HL-60 (cell line): ENCODE results near the gene PHETA1.
"Not testable (repeated sequence)": the region's sequence is repeated elsewhere in the genome, so short reads cannot be mapped to it uniquely, and the experiment has no call there.

Experiments used
- GABPA ChIP-seq: IDR thresholded peaks from 2 replicates; pipeline ENCODE4 v1.6.1; 2012; ENCODE audit warnings: low read depth
- POLR2AphosphoS5 ChIP-seq: IDR thresholded peaks from 2 replicates; pipeline ENCODE4 v1.6.1; 2012; ENCODE audit warnings: low read depth
- SPI1 ChIP-seq: IDR thresholded peaks from 2 replicates; pipeline ENCODE4 v1.6.1; 2012; ENCODE audit warnings: low read depth, mild to moderate bottlenecking, borderline replicate concordance
- TF ChIP-seq, protein P1 (sequence below): IDR thresholded peaks from one replicate; pipeline ENCODE4 v1.5.1; 2011; ENCODE audit warnings: low read length, control low read depth, inconsistent platforms; ENCODE audit not compliant: insufficient read depth
- TF ChIP-seq, protein P2 (sequence below): IDR thresholded peaks from 2 replicates; pipeline ENCODE4 v1.6.1; 2012; ENCODE audit warnings: low read depth; ENCODE audit not compliant: insufficient replicate concordance

DNA sequence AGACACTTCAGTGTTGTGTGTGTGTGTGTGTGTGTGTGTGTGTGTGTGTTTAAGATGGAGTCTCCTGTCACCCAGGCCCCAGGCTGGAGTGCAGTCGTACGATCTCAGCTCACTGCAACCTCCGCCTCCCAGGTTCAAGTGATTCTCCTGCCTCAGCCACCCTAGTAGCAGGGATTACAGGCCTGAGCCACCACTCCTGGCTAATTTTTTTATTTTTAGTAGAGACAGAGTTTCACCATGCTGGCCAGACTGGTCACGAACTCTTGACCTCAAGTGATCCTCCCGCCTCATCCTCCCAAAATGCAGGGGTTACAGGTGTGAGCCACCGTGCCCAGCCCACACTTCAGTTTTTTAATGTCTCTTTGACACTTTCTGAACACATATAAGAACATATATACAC lies 32.5 kb downstream of the PHETA1 start:
- not testable (repeated sequence) for TF ChIP-seq GABPA, POLR2AphosphoS5, SPI1
- TF ChIP-seq, protein P1, sequence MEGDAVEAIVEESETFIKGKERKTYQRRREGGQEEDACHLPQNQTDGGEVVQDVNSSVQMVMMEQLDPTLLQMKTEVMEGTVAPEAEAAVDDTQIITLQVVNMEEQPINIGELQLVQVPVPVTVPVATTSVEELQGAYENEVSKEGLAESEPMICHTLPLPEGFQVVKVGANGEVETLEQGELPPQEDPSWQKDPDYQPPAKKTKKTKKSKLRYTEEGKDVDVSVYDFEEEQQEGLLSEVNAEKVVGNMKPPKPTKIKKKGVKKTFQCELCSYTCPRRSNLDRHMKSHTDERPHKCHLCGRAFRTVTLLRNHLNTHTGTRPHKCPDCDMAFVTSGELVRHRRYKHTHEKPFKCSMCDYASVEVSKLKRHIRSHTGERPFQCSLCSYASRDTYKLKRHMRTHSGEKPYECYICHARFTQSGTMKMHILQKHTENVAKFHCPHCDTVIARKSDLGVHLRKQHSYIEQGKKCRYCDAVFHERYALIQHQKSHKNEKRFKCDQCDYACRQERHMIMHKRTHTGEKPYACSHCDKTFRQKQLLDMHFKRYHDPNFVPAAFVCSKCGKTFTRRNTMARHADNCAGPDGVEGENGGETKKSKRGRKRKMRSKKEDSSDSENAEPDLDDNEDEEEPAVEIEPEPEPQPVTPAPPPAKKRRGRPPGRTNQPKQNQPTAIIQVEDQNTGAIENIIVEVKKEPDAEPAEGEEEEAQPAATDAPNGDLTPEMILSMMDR: not testable (repeated sequence)
- TF ChIP-seq, protein P2, sequence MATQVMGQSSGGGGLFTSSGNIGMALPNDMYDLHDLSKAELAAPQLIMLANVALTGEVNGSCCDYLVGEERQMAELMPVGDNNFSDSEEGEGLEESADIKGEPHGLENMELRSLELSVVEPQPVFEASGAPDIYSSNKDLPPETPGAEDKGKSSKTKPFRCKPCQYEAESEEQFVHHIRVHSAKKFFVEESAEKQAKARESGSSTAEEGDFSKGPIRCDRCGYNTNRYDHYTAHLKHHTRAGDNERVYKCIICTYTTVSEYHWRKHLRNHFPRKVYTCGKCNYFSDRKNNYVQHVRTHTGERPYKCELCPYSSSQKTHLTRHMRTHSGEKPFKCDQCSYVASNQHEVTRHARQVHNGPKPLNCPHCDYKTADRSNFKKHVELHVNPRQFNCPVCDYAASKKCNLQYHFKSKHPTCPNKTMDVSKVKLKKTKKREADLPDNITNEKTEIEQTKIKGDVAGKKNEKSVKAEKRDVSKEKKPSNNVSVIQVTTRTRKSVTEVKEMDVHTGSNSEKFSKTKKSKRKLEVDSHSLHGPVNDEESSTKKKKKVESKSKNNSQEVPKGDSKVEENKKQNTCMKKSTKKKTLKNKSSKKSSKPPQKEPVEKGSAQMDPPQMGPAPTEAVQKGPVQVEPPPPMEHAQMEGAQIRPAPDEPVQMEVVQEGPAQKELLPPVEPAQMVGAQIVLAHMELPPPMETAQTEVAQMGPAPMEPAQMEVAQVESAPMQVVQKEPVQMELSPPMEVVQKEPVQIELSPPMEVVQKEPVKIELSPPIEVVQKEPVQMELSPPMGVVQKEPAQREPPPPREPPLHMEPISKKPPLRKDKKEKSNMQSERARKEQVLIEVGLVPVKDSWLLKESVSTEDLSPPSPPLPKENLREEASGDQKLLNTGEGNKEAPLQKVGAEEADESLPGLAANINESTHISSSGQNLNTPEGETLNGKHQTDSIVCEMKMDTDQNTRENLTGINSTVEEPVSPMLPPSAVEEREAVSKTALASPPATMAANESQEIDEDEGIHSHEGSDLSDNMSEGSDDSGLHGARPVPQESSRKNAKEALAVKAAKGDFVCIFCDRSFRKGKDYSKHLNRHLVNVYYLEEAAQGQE: not testable (repeated sequence)
